NCI-H1092 (cell line): Measurements from ENCODE around the gene CTIF.
"Not testable (repeated sequence)": the region's sequence is repeated elsewhere in the genome, so short reads cannot be mapped to it uniquely, and the experiment has no call there.

Experiments used
- DNase-seq: peaks from one replicate; lab custom pipeline; 2025; lab: John Stamatoyannopoulos, UW

CTIF gene

DNA sequence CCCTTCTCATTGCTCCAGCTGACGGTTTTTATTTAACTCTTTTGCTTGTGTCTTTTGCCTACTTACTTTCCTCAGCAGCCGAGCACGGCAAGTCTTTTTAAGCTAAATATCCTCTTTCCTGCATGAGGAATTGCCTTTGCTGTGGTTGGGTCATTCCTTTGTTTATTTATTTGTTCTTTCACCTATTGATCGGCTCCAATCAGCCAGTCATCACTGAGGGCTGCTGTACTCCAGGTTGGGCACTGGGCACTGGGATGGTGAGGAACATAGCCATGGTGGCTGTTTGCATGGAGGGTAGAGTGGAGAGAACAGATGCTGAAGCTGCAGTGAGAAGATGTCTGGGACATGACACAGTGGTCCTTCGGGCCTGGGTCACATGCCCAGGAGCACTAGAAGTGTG, 105.2 kb downstream of the CTIF start:
- DNase-seq, result no peak

DNA sequence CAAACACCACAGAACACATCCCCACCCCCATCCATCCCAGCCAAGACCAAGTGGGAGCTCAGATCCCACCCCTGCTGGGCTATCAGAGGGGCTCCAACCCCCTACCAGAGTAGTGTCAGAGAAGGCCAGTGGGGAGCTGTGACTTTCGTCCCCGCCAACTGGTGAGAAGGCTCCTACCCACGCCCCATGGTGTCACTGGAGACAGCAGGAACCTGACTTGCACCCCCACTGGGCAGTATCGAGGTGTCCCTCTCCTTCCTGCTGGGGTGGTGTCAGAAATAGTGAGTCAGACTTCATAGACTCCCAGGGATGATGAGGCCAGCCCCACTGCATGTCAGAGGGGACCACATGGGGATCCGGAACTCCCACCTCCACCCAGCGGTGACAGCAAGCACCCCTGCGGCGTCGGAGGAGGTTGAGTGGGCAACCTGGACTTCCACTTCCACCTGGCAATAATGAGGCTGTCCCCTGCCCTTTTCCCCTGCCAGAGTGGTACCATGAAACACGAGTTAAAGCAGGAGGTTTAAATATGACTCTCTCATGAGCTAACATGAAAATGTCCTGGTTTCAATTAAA, 106.7 kb downstream of the CTIF start:
- DNase-seq, result no peak

GRCh38 chr18:48646976-48647375, 108.1 kb downstream of the CTIF start:
- DNase-seq, result no peak

GRCh38 chr18:48649231-48649630, 110.4 kb downstream of the CTIF start:
- no peak for DNase-seq

GRCh38 chr18:48654591-48654990, 115.8 kb downstream of the CTIF start:
- not testable (repeated sequence) for DNase-seq

DNA sequence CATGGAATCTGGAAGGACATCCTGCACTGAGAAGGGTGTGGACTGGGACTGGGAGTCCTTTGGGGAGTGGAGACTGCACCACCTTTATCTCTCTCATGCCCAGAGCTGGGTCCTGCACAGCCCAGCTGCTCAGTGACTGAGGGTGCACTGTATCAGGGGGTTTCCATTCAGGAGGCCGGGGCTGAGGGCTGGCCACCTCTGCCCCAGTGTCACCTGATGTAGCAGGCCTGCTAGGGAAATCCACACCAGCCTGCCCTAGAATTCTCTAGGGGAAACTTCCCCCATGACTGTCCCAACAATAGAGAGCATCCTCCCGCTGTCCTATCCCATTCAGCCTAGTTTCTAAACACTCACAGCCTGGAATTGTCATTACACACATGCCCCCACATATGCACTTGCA, 116.7 kb downstream of the CTIF start:
- DNase-seq, result no peak

GRCh38 chr18:48656176-48656575, 117.3 kb downstream of the CTIF start:
- no peak for DNase-seq

DNA sequence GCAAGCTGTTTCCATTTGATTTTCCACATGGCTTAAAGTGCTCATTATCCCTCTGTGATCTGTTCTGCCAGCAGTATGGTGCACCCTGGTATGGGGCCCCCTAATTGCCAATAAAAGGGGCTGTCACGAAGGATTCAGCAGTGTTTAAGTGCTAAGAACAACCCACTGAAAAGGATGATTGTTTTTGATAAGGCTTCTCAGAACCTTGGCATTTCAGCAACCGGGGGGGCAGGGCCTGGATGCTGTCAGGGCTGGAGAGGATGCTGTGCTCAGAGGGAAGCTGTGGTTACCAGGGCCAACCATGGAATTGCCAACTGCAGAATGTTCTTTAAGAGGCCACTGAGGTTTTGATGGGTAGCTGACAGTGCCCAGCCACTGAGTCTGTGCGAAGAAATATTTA, 117.8 kb downstream of the CTIF start:
- no peak for DNase-seq

DNA sequence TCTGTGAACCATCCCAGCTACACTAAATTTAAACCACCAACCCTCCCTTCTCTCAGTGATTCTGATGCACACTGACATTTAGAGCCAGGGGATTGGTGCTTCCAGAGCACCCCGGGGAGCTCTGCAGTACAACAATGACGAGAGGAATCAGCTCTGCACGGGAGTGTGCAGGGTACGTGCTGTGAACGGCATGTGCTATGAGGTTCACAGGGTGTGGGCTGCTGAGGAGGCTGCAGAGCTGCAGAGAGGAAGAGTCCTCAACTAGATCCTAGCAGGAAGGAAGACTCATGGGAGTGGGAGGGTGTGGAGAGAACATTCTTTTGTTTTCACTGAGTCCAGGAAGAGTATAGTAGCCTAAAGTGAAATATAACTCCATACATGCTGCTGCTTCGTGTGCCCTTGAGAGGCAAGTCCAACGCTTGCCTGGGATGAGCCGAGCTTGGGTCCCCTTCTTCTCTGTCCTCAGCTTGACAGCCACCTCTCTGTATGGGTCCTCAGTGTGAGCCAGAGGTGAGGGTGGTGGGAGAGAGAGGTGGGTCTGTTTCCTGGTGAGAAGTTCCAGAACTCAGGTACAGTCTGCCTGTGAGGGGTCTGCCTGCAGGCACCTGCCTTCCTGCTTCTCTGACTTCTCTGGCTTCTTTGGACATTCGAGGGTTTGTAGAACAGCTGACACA, 118.8 kb downstream of the CTIF start:
- no peak for DNase-seq

DNA sequence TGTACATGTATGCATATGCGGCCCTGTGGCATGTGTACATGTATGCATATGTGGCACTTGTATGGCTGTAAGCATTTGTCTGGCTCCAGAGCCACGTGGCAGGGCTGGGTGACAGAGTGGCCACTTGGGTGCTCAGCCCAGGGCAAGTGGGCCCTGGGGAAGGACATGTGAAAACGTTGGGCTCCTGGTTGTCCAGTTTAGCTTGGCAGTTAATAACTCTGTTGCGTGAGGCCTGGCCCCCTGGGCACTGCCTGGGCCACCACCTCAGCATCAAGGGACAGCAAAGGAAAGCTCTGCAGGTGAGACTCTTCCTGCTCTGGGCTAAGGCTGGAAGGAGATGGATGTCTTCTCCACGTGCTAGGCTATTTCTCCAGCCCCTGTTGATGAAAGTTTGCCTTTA, 119.9 kb downstream of the CTIF start:
- no peak for DNase-seq

DNA sequence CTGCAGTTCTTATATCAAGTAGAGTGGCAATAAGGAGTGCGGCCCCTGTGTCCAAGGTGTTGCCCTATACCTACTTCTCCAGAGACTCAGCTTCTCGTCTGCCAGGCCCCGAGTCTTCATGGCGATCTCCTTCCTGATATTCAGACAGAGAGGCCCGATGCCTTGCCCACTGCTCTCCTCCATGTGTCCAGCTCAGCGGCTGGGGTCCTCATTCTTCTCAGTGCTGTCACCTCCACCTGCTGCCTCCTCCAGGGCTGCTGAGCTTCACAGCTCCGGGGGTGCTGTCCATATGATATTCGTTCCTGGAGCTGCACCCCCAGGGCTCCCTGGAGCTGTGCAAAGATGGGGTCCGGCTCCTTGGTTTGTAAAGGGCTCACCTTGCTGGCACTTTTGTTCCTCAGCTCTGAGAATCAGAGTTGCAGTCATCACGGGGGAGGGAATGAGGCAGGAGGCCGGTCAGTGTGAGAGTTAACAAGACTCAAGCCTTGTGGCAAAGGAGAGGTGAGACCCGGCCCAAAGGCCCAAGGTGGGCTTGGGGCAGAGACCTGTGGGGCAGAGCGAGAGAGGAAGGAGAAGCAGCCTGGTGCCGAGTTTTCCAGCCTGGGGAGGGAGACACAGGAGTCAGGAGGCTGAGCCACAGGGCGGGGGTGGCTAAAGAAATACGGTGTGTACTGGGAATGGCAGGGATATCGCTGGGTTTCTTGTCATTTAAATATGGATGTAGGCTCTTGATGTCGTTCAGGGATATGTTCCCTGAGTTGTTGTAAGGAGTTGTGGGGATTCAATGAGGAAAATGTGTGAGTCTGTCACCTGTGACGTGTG, 120.6 kb downstream of the CTIF start:
- DNase-seq, result no peak

DNA sequence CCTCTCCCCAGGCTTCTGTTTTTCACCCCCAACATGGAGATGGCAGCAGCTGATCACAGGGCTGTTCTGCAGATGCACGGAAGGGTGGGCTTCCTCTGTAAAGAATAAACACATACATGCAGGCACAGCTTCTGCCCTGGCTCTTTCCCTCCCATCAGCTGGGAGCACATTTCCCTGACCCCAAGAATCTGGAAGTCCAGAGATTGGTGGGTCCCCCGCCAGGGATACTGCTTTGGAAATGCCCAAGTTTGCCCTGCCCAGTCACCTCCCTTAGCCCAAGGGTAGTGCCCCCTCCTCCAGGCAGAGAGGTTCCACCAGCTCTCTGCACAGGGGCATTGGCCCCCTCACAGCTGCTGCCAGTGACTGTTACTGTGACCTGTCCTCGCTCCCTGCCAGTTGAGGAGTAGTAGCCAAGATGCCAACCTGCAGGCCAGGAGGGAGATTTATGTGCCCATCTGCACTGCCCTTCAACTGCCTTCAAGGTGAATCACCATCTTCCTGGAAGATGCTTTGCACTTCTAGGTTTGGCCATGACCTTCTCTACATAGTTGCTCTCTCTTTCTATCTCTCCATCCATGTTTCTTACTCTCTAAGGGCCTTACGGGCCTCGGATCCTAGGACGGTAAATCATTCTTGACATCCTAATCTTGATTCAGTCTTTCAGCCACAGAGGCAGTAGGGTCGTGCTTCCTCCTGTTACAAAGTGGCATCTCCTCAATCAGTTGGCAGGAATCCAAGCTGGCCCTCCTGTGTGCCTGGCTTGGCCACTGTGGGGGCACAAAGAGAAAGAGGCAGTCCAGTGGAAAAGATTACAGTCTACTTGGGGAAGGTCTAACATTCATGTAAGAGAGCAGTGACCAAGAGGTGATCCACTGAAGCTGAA, 121.8 kb downstream of the CTIF start:
- DNase-seq, result peak; percentile 34

- no peak for DNase-seq
These were observed 122.6 kb downstream of the CTIF start for GRCh38 chr18:48661421-48661820.

- no peak for DNase-seq
These were observed 123.3 kb downstream of the CTIF start for GRCh38 chr18:48662011-48662661.

DNA sequence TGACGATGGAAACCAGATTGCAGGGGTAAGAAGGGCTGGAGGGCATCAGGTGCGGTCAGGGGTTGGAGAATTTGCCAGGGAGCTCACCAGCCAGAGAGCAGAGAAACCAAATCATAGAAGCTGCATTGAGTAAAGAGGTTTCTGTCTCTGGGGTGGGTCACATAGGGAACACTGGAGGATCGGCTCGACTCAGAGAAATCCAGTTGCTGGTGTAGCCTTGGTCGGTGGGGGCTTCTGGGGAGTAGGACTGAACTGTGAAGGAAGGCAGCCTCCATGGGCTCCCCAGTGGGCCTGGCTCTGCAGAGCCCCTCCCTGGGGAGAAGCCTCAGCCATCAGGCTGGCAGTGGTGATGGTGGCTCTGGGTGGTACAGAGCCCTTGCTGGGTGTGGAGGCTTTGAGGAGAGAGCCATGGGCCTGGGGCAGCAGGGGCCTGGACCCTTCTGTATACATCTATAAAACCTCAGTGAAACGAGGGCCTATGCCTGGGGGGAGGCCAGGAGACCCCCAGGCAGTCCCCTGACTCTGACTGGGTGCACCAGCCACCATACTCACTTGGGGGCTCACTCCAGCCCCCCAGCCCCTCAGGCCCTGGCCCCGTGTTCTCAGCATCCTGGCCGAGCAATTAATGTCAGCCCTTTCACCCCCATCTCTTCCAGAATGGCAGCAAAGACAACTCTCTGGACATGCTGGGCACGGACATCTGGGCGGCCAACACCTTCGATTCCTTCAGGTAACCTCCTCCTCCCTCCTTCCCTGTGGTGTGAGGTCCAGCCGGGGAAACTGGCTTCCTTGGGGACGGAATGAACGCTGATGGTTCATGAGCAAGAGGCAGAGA, 124.5 kb downstream of the CTIF start:
- no peak for DNase-seq

GRCh38 chr18:48663931-48664847, 125.4 kb downstream of the CTIF start:
- peak; percentile 40 for DNase-seq

DNA sequence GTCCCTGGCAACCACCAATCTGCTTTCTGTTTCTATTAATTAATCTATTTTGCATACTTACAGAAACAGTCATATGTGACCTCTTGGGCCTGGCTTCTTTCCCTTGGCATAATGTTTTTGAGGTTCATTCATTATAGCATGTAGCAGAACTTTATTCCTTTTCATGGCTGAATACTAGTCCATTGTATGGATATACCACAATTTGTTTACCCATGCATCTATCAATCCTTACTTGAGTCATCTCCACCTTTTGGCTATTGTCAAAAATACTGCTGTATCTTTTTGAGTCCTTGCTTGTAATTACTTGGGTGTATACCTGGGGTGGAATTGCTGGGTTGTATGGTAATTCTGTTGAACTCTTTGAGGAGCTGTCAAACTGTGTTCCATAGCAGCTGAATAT, 126.8 kb downstream of the CTIF start:
- DNase-seq, result no peak

DNA sequence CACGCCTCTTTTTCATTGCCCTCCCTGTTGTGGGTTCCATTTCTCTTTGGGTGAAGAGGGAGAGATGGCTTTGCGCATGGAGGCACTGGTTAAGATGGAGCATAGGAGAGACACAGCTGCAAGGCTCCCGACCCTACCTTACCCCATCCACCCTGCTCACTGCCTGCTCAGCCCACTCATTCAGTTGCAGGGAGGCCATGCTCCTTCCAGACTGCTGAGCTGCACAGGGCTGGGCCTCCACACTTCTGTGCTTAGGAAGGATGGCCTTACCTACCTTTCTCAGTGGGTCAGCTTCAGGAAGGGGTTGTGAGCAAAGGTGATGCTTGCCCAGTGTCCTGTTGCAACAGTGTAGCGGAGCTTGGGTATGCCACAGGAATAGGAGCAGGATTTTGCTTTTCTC, 127.8 kb downstream of the CTIF start:
- DNase-seq, result no peak
